GM10266 (cell line): ENCODE measurements around the gene NDUFS5.
"Not testable (repeated sequence)": the region's sequence is repeated elsewhere in the genome, so short reads cannot be mapped to it uniquely, and the experiment has no call there.

ENCODE experiments used
- DNase-seq: peaks from one replicate; pipeline ENCODE4 v3.0.0; 2012; ENCODE audit errors: extremely low spot score
- TF ChIP-seq, protein P1 (sequence below): IDR thresholded peaks from 2 replicates; pipeline ENCODE4 v1.5.1; 2012; ENCODE audit warnings: mild to moderate bottlenecking, low read depth; ENCODE audit not compliant: control insufficient read depth, insufficient read depth; ENCODE audit errors: missing control alignments

Gene NDUFS5

DNA sequence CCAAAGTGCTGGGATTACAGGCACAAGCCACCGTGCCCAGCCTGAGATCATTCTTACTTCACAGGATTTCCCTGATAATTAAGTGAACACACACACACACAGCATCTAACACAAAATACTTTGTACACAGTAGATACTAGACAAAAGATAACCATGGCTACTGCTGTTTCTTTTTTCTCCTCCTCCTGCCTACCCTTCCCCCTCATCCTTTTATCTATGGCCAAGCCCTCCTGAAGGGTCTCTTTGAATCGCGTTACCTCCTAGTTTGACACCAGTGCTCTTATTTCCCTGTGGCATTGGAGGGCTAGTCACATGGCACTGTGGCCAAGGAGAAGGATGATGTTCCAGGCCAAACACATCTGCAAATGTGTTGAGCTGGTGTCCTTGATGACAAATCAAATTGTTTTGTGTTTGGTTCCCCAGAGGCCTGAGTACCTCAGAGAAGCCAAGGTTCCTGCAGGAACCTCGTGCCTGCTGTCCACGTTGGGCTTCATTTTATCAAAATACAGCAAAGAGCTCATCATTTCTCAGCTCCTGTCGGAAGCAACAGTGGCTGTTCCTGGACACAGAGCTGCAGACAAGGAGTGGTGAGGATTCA lies 20.6 kb downstream of the NDUFS5 start:
- no peak for DNase-seq

DNA sequence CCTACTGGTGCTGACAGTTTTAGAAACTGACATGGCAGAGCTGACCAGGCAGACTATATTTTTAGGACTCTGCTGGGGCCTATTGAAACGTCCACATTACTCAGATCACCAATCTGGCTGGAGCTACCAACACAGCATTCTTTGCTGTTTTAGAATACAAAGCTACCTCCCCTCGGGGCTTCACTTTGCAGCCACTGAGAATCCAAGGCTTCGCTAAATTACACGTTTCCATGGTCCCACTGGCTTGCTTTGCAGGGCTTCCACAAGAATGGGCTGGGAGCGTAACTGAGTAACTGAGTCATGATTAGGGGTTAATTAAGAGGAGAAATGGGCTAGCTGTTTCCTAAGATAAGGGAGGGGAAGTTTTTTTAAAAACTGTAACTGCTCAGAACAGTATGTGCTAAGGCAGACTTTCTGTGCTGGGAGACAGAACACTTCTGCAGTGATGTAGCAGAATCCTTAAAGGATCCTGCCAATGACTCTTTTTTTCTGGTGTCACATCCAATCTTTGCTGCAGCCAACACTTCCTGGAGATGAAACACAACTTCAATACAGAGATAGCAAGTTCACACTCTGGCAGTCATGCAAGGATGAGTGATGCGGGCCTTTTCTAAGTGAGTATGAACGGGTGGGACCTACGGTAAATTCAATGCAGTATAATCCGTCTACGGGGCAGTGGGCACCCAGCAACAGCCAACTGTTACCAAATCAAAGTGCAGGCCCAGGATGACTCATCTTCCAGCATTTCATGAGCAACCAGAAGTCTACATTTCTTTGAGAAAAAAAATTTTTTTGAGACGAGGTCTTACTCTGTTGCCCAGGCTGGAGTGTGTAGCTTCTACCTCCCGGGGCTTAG lies 21.5 kb downstream of the NDUFS5 start:
- TF ChIP-seq, protein P1, sequence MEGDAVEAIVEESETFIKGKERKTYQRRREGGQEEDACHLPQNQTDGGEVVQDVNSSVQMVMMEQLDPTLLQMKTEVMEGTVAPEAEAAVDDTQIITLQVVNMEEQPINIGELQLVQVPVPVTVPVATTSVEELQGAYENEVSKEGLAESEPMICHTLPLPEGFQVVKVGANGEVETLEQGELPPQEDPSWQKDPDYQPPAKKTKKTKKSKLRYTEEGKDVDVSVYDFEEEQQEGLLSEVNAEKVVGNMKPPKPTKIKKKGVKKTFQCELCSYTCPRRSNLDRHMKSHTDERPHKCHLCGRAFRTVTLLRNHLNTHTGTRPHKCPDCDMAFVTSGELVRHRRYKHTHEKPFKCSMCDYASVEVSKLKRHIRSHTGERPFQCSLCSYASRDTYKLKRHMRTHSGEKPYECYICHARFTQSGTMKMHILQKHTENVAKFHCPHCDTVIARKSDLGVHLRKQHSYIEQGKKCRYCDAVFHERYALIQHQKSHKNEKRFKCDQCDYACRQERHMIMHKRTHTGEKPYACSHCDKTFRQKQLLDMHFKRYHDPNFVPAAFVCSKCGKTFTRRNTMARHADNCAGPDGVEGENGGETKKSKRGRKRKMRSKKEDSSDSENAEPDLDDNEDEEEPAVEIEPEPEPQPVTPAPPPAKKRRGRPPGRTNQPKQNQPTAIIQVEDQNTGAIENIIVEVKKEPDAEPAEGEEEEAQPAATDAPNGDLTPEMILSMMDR = no peak
- peak; percentile 28 for DNase-seq

More for the DNA sequence above, 20.6 kb downstream of the NDUFS5 start:
- TF ChIP-seq, protein P1 = no peak

DNA sequence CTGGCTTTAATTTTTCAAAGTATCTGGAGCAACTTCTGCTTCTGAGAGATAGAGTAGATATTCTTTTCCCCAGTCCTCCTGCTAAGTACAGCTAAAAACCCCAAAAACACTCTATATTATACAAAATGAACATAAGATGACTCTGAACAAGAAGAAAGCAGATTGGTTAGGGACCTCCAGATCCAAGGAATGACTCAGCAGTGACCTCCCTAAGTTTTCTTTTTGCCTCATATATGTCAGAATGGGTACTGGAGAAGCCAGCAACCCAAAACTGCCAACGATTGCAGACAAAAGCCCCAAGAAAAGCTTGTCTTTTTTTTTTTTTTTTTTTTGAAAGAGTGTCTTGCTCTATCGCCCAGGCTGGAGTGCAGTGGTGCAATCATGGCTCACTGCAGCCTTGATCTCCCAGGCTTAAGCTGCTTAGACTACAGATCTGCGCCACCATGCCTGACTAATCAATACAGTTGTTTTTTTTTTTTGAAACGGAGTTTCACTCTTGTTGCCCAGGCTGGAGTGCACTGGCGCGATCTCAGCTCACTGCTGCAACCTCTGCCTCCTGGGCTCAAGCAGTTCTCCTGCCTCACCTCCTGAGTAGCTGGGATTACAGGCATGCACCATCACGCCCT lies 22.7 kb downstream of the NDUFS5 start:
- no peak for DNase-seq

DNA sequence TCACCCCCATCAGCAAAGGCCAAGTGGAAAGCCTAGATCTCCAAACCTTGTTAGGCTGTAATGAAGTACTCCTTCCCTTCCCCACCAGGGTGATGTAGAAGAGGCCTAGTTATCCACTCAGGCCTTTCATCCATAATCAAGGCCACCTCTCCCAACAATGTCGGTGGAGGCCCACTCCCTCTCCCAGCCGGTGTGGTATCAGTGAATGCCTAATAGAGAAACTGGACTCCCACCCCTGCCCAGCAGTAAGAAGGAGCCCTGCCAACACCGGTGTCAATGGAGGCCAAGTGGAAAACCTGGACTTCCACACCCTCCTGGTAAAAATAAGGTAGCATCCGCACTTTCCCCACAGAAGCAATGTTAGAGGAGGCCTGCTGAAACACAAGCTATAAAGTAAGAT lies 23.9 kb downstream of the NDUFS5 start:
- TF ChIP-seq, protein P1 = no peak
- DNase-seq = no peak

More for the DNA sequence above, 22.7 kb downstream of the NDUFS5 start:
- TF ChIP-seq, protein P1 = no peak

DNA sequence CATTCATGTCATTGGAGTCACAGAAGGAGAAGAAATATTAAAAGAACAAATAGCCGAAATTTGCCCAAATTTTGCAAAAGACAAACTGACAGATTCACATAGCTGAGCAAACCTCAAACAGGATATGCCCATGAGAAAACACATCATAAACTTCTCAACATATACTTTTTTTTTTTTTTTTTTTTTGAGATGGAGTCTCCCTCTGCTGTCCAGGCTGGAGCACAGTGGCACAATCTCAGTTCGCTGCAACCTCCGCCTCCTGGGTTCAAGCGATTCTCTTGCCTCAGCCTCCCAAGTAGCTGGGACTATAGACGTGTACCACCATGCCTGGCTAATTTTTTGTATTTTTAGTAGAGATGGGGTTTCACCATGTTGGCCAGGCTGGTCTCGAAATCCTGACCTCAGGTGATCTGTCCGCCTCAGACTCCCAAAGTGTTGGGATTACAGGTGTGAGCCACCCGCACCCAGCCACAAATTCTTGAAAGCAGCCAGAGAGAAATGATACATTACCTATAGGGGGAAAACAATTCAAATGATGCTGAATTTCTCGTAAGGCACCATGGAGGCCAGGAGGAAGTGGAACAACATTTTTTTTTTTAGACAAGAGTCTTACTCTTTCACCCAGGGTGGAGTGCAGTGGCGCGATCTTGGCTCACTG lies 25.2 kb downstream of the NDUFS5 start:
- not testable (repeated sequence) for DNase-seq

DNA sequence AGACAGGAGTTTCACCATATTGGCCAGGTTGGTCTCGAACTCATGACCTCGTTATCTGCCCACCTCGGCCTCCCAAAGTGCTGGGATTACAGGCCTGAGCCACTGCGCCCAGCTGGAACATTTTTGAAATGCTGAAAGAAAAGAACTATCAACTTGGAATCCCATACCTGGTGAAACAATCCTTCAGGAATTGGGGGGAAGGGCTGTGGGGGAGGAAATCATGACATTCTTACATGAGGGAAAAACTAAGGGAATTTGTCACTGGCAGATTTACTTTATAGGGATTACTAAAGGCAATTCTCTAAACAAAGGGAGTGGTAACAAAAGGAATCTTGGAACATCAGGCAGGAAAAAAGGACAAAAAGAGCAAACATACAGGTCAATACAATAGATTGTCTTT lies 25.8 kb downstream of the NDUFS5 start:
- DNase-seq = no peak
- TF ChIP-seq, protein P1 = no peak

GRCh38 chr1:39055213-39055710 lies 29.1 kb downstream of the NDUFS5 start:
- DNase-seq = not testable (repeated sequence)

DNA sequence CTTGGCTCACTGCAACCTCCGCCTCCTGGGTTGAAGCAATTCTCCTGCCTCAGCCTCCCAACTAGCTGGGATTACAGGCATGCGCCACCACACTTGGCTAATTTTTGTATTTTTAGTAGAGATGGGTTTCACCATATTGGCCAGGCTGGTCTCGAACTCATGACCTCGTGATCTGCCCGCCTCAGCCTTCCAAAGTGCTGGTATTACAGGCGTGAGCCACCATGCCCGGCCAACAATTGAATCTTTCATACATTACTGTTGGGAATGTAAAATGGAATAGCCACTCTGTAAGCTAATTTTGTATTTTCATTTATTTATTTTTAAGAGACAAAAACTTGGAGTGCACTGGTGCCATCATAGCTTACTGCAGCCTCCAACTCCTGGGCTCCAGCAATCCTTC lies 35.4 kb downstream of the NDUFS5 start:
- DNase-seq = not testable (repeated sequence)
